WTC11 (cell line): Measurements from ENCODE around the gene GRAMD4. TPM values are rescaled to one million over a fixed set of nuclear protein-coding genes. Genes with fewer than 3 reads are reported as not detected.

Experiments
- ATAC-seq: fragments of 200-7000 bp; cut with Tn5 transposase; 2 replicates; pipeline ENCODE4 v1.10.0; 2021; ENCODE audit warnings: mild to moderate bottlenecking, moderate library complexity
- CTCF ChIA-PET: fragments of 300-600 bp; sonication (Branson Sonifier 250); formaldehyde crosslinking; loops from one replicate; lab custom pipeline; 2021; ENCODE audit warnings: antibody characterized with exemption; lab: Charles Lee
- POLR2A ChIA-PET: fragments of 350-600 bp; sonication (Branson Sonifier 250); formaldehyde crosslinking; loops from one replicate; lab custom pipeline; 2021; ENCODE audit warnings: antibody characterized with exemption; lab: Charles Lee
- DNase-seq: peaks from one replicate; pipeline ENCODE4 v3.0.0; 2021; ENCODE audit warnings: low spot score
- H3K27ac Mint-ChIP-seq: 2 replicates; pipeline ENCODE4 v1.8.0; 2021; ENCODE audit warnings: mixed read lengths
- H3K27me3 Mint-ChIP-seq: 2 replicates; pipeline ENCODE4 v1.8.0; 2021; ENCODE audit warnings: low read depth, mild to moderate bottlenecking, moderate library complexity, mixed read lengths
- H3K36me3 Mint-ChIP-seq: 2 replicates; pipeline ENCODE4 v1.8.0; 2021; ENCODE audit warnings: mixed read lengths
- H3K4me1 Mint-ChIP-seq: 2 replicates; pipeline ENCODE4 v1.8.0; 2022; ENCODE audit warnings: mixed read lengths
- H3K4me3 Mint-ChIP-seq: 2 replicates; pipeline ENCODE4 v1.8.0; 2021; ENCODE audit warnings: mild to moderate bottlenecking, moderate library complexity, mixed read lengths
- H3K9me3 Mint-ChIP-seq: 2 replicates; pipeline ENCODE4 v1.8.0; 2021; ENCODE audit warnings: mixed read lengths
- CBFB ChIP-seq: sonication (generic); formaldehyde crosslinking; IDR thresholded peaks from 2 replicates; pipeline ENCODE4 v1.8.1; 2022; ENCODE audit warnings: mild to moderate bottlenecking, low read depth, missing genetic modification reagents
- CREM ChIP-seq: sonication (generic); formaldehyde crosslinking; IDR thresholded peaks from 2 replicates; pipeline ENCODE4 v1.8.1; 2022; ENCODE audit warnings: mild to moderate bottlenecking, missing genetic modification reagents, moderate library complexity
- IRF2 ChIP-seq: sonication (generic); formaldehyde crosslinking; IDR thresholded peaks from 2 replicates; pipeline ENCODE4 v1.8.0; 2022; ENCODE audit warnings: low read depth, missing genetic modification reagents, borderline replicate concordance
- JUN ChIP-seq: sonication (generic); formaldehyde crosslinking; IDR thresholded peaks from 2 replicates; pipeline ENCODE4 v1.8.0; 2023; ENCODE audit warnings: mild to moderate bottlenecking, missing genetic modification reagents
- RELA ChIP-seq: sonication (generic); formaldehyde crosslinking; IDR thresholded peaks from 2 replicates; pipeline ENCODE4 v1.8.1; 2022; ENCODE audit warnings: missing genetic modification reagents, mild to moderate bottlenecking, borderline replicate concordance
- RORB ChIP-seq: fragments of 250-450 bp; sonication (Bioruptor Pico); IDR thresholded peaks from 2 replicates; pipeline ENCODE4 v1.9.0; 2021; ENCODE audit warnings: mild to moderate bottlenecking
- ZNF232 ChIP-seq: sonication (generic); formaldehyde crosslinking; IDR thresholded peaks from 2 replicates; pipeline ENCODE4 v1.8.0; 2022; ENCODE audit warnings: mild to moderate bottlenecking, missing genetic modification reagents
- ZNF396 ChIP-seq: fragments of 250-450 bp; sonication (Bioruptor Pico); IDR thresholded peaks from 2 replicates; pipeline ENCODE4 v1.8.0; 2021; ENCODE audit warnings: mild to moderate bottlenecking, moderate library complexity, borderline replicate concordance
- ZNF423 ChIP-seq: fragments of 250-450 bp; sonication (Bioruptor Pico); IDR thresholded peaks from 2 replicates; pipeline ENCODE4 v2.1.2; 2022; ENCODE audit warnings: mild to moderate bottlenecking, moderate library complexity
- total RNA-seq: library from RNA; stranded (reverse); gene quantifications from 3 replicates; pipeline ENCODE4 v1.2.3, GENCODE V29; 2021
- TF ChIP-seq, protein P1 (sequence below): sonication (generic); formaldehyde crosslinking; IDR thresholded peaks from 2 replicates; pipeline ENCODE4 v1.8.1; 2022; ENCODE audit warnings: low read depth, missing genetic modification reagents, borderline replicate concordance
- TF ChIP-seq, protein P2 (sequence below): sonication (generic); formaldehyde crosslinking; IDR thresholded peaks from 2 replicates; pipeline ENCODE4 v1.8.1; 2022; ENCODE audit warnings: mild to moderate bottlenecking, moderate library complexity, missing genetic modification reagents
- TF ChIP-seq, protein P3 (sequence below): sonication (generic); formaldehyde crosslinking; IDR thresholded peaks from 2 replicates; pipeline ENCODE4 v1.8.1; 2023; ENCODE audit warnings: mild to moderate bottlenecking, missing genetic modification reagents
- TF ChIP-seq, protein P4 (sequence below): sonication (generic); formaldehyde crosslinking; IDR thresholded peaks from 2 replicates; pipeline ENCODE4 v1.8.1; 2022; ENCODE audit warnings: low read depth, mild to moderate bottlenecking, moderate library complexity, missing genetic modification reagents, borderline replicate concordance
- TF ChIP-seq, protein P5 (sequence below): fragments of 200-600 bp; IDR thresholded peaks from 2 replicates; pipeline ENCODE4 v1.8.0; 2022; ENCODE audit warnings: antibody characterized with exemption
- TF ChIP-seq, protein P6 (sequence below): fragments of 250-450 bp; sonication (Bioruptor Pico); IDR thresholded peaks from 2 replicates; pipeline ENCODE4 v1.9.0; 2021; ENCODE audit warnings: mild to moderate bottlenecking
- TF ChIP-seq, protein P7 (sequence below): sonication (generic); formaldehyde crosslinking; IDR thresholded peaks from 2 replicates; pipeline ENCODE4 v1.8.0; 2022; ENCODE audit warnings: mild to moderate bottlenecking, missing genetic modification reagents

The GRAMD4 gene
- total RNA-seq, 1 experiment from 2014 or later, result 41.0 TPM

DNA sequence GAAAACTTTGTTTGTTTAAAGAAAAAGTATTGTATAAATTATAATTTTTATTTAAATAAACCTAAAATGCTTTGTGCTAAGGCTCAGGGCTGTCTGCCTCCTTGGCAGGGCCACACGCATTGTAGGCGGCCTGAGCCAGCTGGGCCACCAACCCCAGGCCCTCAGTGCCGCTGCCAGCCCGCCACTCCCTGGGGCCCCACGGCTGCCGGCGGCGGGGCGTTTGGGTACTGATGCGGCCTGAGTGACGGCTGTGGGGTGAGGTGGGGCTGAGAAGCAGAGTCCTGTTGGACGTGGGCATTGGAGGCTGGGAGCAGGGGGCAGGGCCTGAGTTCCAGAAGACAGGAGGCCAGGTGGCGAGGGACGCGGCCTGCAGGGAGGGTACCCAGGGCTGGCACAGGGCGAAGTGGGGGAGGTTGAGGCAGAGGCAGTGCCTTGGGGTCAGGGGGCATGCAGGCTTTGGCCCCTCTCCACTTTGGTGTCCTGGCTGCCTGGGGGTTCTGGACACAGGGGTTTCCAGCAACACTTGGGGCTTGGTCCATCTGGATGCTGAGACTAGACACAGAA, 59.6 kb downstream of the GRAMD4 start:
- TF ChIP-seq RELA (CRISPR knock-in tag) (no peak), CREM (no peak), CBFB (CRISPR knock-in tag) (no peak), IRF2 (CRISPR knock-in tag) (no peak), ZNF423 (CRISPR knock-in tag) (no peak), RORB (no peak), ZNF396 (CRISPR knock-in tag) (no peak)
- TF ChIP-seq, protein P1, sequence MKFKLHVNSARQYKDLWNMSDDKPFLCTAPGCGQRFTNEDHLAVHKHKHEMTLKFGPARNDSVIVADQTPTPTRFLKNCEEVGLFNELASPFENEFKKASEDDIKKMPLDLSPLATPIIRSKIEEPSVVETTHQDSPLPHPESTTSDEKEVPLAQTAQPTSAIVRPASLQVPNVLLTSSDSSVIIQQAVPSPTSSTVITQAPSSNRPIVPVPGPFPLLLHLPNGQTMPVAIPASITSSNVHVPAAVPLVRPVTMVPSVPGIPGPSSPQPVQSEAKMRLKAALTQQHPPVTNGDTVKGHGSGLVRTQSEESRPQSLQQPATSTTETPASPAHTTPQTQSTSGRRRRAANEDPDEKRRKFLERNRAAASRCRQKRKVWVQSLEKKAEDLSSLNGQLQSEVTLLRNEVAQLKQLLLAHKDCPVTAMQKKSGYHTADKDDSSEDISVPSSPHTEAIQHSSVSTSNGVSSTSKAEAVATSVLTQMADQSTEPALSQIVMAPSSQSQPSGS (CRISPR knock-in tag), result no peak
- TF ChIP-seq, protein P2, sequence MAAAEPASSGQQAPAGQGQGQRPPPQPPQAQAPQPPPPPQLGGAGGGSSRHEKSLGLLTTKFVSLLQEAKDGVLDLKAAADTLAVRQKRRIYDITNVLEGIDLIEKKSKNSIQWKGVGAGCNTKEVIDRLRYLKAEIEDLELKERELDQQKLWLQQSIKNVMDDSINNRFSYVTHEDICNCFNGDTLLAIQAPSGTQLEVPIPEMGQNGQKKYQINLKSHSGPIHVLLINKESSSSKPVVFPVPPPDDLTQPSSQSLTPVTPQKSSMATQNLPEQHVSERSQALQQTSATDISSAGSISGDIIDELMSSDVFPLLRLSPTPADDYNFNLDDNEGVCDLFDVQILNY (CRISPR knock-in tag), result no peak
- TF ChIP-seq, protein P3, sequence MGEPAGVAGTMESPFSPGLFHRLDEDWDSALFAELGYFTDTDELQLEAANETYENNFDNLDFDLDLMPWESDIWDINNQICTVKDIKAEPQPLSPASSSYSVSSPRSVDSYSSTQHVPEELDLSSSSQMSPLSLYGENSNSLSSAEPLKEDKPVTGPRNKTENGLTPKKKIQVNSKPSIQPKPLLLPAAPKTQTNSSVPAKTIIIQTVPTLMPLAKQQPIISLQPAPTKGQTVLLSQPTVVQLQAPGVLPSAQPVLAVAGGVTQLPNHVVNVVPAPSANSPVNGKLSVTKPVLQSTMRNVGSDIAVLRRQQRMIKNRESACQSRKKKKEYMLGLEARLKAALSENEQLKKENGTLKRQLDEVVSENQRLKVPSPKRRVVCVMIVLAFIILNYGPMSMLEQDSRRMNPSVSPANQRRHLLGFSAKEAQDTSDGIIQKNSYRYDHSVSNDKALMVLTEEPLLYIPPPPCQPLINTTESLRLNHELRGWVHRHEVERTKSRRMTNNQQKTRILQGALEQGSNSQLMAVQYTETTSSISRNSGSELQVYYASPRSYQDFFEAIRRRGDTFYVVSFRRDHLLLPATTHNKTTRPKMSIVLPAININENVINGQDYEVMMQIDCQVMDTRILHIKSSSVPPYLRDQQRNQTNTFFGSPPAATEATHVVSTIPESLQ, result no peak
- TF ChIP-seq, protein P4, sequence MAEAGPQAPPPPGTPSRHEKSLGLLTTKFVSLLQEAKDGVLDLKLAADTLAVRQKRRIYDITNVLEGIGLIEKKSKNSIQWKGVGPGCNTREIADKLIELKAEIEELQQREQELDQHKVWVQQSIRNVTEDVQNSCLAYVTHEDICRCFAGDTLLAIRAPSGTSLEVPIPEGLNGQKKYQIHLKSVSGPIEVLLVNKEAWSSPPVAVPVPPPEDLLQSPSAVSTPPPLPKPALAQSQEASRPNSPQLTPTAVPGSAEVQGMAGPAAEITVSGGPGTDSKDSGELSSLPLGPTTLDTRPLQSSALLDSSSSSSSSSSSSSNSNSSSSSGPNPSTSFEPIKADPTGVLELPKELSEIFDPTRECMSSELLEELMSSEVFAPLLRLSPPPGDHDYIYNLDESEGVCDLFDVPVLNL (CRISPR knock-in tag), result no peak
- TF ChIP-seq, protein P5, sequence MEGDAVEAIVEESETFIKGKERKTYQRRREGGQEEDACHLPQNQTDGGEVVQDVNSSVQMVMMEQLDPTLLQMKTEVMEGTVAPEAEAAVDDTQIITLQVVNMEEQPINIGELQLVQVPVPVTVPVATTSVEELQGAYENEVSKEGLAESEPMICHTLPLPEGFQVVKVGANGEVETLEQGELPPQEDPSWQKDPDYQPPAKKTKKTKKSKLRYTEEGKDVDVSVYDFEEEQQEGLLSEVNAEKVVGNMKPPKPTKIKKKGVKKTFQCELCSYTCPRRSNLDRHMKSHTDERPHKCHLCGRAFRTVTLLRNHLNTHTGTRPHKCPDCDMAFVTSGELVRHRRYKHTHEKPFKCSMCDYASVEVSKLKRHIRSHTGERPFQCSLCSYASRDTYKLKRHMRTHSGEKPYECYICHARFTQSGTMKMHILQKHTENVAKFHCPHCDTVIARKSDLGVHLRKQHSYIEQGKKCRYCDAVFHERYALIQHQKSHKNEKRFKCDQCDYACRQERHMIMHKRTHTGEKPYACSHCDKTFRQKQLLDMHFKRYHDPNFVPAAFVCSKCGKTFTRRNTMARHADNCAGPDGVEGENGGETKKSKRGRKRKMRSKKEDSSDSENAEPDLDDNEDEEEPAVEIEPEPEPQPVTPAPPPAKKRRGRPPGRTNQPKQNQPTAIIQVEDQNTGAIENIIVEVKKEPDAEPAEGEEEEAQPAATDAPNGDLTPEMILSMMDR, result no peak
- TF ChIP-seq, protein P6, sequence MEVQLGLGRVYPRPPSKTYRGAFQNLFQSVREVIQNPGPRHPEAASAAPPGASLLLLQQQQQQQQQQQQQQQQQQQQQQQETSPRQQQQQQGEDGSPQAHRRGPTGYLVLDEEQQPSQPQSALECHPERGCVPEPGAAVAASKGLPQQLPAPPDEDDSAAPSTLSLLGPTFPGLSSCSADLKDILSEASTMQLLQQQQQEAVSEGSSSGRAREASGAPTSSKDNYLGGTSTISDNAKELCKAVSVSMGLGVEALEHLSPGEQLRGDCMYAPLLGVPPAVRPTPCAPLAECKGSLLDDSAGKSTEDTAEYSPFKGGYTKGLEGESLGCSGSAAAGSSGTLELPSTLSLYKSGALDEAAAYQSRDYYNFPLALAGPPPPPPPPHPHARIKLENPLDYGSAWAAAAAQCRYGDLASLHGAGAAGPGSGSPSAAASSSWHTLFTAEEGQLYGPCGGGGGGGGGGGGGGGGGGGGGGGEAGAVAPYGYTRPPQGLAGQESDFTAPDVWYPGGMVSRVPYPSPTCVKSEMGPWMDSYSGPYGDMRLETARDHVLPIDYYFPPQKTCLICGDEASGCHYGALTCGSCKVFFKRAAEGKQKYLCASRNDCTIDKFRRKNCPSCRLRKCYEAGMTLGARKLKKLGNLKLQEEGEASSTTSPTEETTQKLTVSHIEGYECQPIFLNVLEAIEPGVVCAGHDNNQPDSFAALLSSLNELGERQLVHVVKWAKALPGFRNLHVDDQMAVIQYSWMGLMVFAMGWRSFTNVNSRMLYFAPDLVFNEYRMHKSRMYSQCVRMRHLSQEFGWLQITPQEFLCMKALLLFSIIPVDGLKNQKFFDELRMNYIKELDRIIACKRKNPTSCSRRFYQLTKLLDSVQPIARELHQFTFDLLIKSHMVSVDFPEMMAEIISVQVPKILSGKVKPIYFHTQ (CRISPR knock-in tag), result no peak
- POLR2A ChIA-PET, result no interaction called here
- ATAC-seq (no peak), DNase-seq (no peak)
- 0 out of 2 replicates have a peak, but pooled peaks cover 4% of the 10 kb centered on the region for H3K4me1 Mint-ChIP-seq
- no peaks in the 10 kb centered on the region for H3K9me3 Mint-ChIP-seq
- no peak overlapping the region for H3K4me3 Mint-ChIP-seq
- no peaks in the 10 kb centered on the region for H3K27me3 Mint-ChIP-seq
- no peaks in the 10 kb centered on the region for H3K36me3 Mint-ChIP-seq
- no peak overlapping the region for H3K27ac Mint-ChIP-seq
- CTCF ChIA-PET, result interaction anchor here (5.0 kb wide), 1 partner anchor 117 kb away, joined by 49 read pairs; no protein-coding TSS in a partner anchor

DNA sequence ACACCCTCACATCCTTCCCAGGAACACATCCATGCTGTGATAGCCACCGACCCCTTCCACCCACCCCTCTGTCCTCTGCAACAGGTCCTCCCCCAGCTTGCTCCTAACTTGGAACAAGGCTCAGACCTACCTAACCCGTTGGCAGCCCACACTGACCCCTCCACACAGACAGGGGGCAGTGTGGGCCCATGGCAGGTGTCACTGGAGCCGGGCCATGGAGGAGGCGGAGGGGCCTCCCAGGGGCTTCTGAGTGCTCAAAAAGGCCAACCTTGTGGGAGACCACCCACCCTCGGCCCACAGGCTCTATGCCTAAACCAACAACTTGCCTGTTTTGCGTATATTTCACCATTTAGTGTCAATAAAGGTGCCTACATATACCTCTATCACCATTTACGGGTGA, 60.8 kb downstream of the GRAMD4 start:
- Mint-ChIP-seq H3K9me3 (no peaks in the 10 kb centered on the region), H3K4me1 (0 out of 2 replicates have a peak, but pooled peaks cover 4% of the 10 kb centered on the region), H3K27ac (no peak overlapping the region), H3K36me3 (peaks cover 3% of the 10 kb centered on the region; the same call in 1 of the 2 replicates), H3K27me3 (no peaks in the 10 kb centered on the region), H3K4me3 (no peak overlapping the region)
- TF ChIP-seq ZNF232 (CRISPR knock-in tag) (no peak), JUN (CRISPR knock-in tag) (no peak)
- TF ChIP-seq, protein P7, sequence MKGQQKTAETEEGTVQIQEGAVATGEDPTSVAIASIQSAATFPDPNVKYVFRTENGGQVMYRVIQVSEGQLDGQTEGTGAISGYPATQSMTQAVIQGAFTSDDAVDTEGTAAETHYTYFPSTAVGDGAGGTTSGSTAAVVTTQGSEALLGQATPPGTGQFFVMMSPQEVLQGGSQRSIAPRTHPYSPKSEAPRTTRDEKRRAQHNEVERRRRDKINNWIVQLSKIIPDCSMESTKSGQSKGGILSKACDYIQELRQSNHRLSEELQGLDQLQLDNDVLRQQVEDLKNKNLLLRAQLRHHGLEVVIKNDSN (CRISPR knock-in tag), result no peak
- TF ChIP-seq, protein P5, result peak; percentile 35; the same call in 1 of the 2 replicates
- DNase-seq (peak; percentile 52), ATAC-seq (peak; percentile 81)
- POLR2A ChIA-PET, result interaction anchor here (1.2 kb wide), 1 partner anchor 82 kb away, joined by 3 read pairs; the partner anchor contains the start of gene TBC1D22A
- CTCF ChIA-PET, result interaction anchor here (0.5 to 5.0 kb wide), 17 partner anchors 9 to 555 kb away, joined by 3 to 49 read pairs (median 4); no protein-coding TSS in a partner anchor
